Karpas-422 (cell line): Measurements from ENCODE around the gene FHL2. TPM values are rescaled to one million over a fixed set of nuclear protein-coding genes. Genes with fewer than 3 reads are reported as not detected.

Experiments used
- DNase-seq: peaks from one replicate; pipeline ENCODE4 v3.0.0-alpha.2; 2015
- H2AFZ ChIP-seq: fragments of 200-600 bp; sonication (generic); 2 replicates; pipeline ENCODE4 v1.6.1; 2014; ENCODE audit warnings: antibody characterized with exemption, low read length, mixed read lengths
- H3K27ac ChIP-seq: fragments of 200-600 bp; sonication (generic); 2 replicates; pipeline ENCODE4 v1.5.1; 2014; ENCODE audit warnings: mild to moderate bottlenecking, low read length, moderate library complexity
- H3K27me3 ChIP-seq: fragments of 200-600 bp; sonication (generic); 2 replicates; pipeline ENCODE4 v1.6.1; 2014; ENCODE audit warnings: low read length, mixed read lengths
- H3K36me3 ChIP-seq: fragments of 200-600 bp; sonication (generic); 2 replicates; pipeline ENCODE4 v1.6.1; 2014; ENCODE audit warnings: low read length, mixed read lengths; ENCODE audit not compliant: insufficient read depth
- H3K4me1 ChIP-seq: fragments of 200-600 bp; sonication (generic); 2 replicates; pipeline ENCODE4 v1.6.1; 2014; ENCODE audit warnings: mild to moderate bottlenecking, low read length, mixed read lengths
- H3K4me2 ChIP-seq: fragments of 200-600 bp; sonication (generic); 2 replicates; pipeline ENCODE4 v1.6.1; 2014; ENCODE audit warnings: low read length, low read depth, mild to moderate bottlenecking; ENCODE audit not compliant: poor library complexity, severe bottlenecking
- H3K4me3 ChIP-seq: fragments of 200-600 bp; sonication (generic); 2 replicates; pipeline ENCODE4 v1.5.1; 2014; ENCODE audit warnings: mild to moderate bottlenecking, antibody characterized with exemption, low read length, mixed read lengths
- H3K79me2 ChIP-seq: fragments of 200-600 bp; sonication (generic); 2 replicates; pipeline ENCODE4 v1.6.1; 2014; ENCODE audit warnings: mild to moderate bottlenecking, low read length, mixed read lengths
- H3K9ac ChIP-seq: fragments of 200-600 bp; sonication (generic); 2 replicates; pipeline ENCODE4 v1.6.0; 2014; ENCODE audit warnings: low read length
- H3K9me2 ChIP-seq: fragments of 200-600 bp; sonication (generic), shearing (Covaris generic); replicated peaks from 2 replicates; pipeline ENCODE4 v1.6.0; 2014; ENCODE audit warnings: mild to moderate bottlenecking, low read length, moderate library complexity; ENCODE audit not compliant: insufficient read depth
- H3K9me3 ChIP-seq: fragments of 300-700, 200-600 bp; sonication (generic); 2 replicates; pipeline ENCODE4 v1.6.1; 2014; ENCODE audit warnings: low read length, mixed read lengths
- H4K20me1 ChIP-seq: fragments of 200-600 bp; sonication (generic); 2 replicates; pipeline ENCODE4 v1.6.1; 2014; ENCODE audit warnings: mild to moderate bottlenecking, antibody characterized with exemption, low read length, low read depth; ENCODE audit not compliant: insufficient read depth
- total RNA-seq: library from RNA; depleted of rRNA; stranded (reverse); fragments of >200 nt; shearing (Covaris generic); gene quantifications from 2 replicates; pipeline ENCODE4 v1.2.3, GENCODE V29; 2014; ENCODE audit warnings: low replicate concordance

Gene FHL2
- total RNA-seq, 1 experiment from 2014 or later = 0.26 TPM

DNA sequence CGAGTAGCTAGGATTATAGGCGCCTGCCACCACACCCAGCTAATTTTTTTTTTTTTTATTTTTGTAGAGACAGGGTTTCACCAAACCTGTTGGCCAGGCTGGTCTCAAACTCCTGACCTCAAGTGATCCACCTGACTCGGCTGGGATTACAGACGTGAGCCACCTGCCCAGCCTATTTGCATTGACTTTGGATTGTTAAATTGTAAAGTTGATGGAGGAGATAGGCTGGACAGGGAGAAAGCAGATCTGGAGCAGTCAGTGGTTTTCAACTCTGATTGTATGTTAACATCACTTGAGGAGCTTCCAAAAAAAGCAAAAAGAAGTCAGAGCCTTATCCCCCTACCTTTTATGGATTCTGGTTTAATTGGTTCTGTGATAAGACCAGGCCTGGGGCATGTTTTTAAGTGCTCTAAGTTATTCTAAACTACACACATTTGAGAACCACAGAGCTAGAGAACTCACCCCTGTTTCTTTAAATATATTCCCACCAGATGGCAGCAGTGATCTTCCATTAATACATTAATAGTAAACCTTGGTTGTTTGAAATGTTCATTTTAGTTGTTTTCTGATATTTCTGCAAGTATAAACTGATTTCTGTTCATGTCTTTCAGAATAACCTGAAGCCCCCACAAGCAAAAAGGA is 54.0 kb downstream of the FHL2 start:
- H3K4me3 ChIP-seq = no peak overlapping the region
- H3K9me3 ChIP-seq = no peaks in the 10 kb centered on the region
- no peak overlapping the region for H3K4me2 ChIP-seq
- DNase-seq = peak; percentile 68
- no peak overlapping the region for H2AFZ ChIP-seq
- peaks cover 32% of the 10 kb centered on the region for H3K79me2 ChIP-seq
- H3K36me3 ChIP-seq = peaks cover 83% of the 10 kb centered on the region
- H3K27me3 ChIP-seq = no peaks in the 10 kb centered on the region
- no peak overlapping the region for H3K9ac ChIP-seq
- H3K4me1 ChIP-seq = no peaks in the 10 kb centered on the region
- H3K27ac ChIP-seq = no peak overlapping the region
- no peaks in the 10 kb centered on the region for H3K9me2 ChIP-seq
- H4K20me1 ChIP-seq = no peaks in the 10 kb centered on the region

DNA sequence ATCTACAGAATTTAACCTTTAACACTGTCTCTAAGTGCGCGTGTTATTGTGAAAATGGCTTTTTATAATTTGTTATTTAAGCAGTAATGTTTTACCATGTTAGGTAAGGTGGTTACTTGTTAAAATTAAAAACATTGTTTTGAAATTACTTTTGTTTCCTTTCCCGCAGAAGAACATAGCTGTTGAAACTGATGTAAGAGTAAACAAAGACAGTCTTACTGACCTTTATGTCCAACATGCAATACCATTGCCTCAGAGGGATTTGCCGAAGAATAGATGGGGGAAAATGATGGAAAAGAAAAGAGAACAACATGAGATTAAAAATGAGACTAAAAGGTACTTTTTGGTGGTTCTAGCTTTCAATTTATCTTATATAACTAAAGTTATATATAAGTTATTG is 59.4 kb downstream of the FHL2 start:
- no peaks in the 10 kb centered on the region for H3K27me3 ChIP-seq
- peak overlapping the region; percentile 95; the same call in 1 of the 2 replicates for H3K9ac ChIP-seq
- no peak for DNase-seq
- H3K4me1 ChIP-seq = peaks cover 28% of the 10 kb centered on the region
- no peaks in the 10 kb centered on the region for H3K9me3 ChIP-seq
- peak overlapping the region; percentile 79 for H3K4me2 ChIP-seq
- peaks cover 5% of the 10 kb centered on the region; the same call in 1 of the 2 replicates for H4K20me1 ChIP-seq
- H3K36me3 ChIP-seq = peaks cover 40% of the 10 kb centered on the region; the same call in 1 of the 2 replicates
- peaks cover 71% of the 10 kb centered on the region for H3K79me2 ChIP-seq
- no peaks in the 10 kb centered on the region for H3K9me2 ChIP-seq
- H3K27ac ChIP-seq = no peak overlapping the region
- no peak overlapping the region for H2AFZ ChIP-seq
- H3K4me3 ChIP-seq = peak overlapping the region; percentile 98; the same call in 1 of the 2 replicates

DNA sequence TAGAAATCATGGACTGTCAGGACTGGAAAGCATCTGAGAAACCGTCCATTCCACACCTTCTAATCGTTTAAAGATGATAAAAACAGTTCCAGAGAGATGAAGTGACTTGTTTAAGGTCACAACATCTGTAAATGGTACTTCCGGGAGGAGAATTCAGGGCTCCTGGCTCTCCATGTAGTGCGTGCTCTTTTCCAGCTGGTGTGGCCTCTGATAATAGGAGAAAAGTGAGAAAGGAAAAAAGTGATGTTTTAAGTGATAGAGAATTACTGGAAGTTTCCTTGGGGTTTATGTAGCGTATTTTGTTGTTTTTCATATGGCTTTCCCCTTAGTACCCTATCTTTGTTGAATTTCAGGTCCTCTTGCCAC is 60.8 kb downstream of the FHL2 start:
- Histone ChIP-seq H3K9me2 (no peaks in the 10 kb centered on the region), H3K36me3 (peaks cover 30% of the 10 kb centered on the region; the same call in 1 of the 2 replicates), H3K4me1 (peaks cover 28% of the 10 kb centered on the region), H3K9ac (peak overlapping the region; percentile 95), H3K27ac (peak overlapping the region; percentile 6; the same call in 1 of the 2 replicates), H3K4me2 (peak overlapping the region; percentile 79), H3K79me2 (peaks cover 71% of the 10 kb centered on the region), H3K4me3 (peak overlapping the region; percentile 98), H4K20me1 (peaks cover 5% of the 10 kb centered on the region; the same call in 1 of the 2 replicates), H2AFZ (no peak overlapping the region), H3K27me3 (no peaks in the 10 kb centered on the region), H3K9me3 (no peaks in the 10 kb centered on the region)
- no peak for DNase-seq

DNA sequence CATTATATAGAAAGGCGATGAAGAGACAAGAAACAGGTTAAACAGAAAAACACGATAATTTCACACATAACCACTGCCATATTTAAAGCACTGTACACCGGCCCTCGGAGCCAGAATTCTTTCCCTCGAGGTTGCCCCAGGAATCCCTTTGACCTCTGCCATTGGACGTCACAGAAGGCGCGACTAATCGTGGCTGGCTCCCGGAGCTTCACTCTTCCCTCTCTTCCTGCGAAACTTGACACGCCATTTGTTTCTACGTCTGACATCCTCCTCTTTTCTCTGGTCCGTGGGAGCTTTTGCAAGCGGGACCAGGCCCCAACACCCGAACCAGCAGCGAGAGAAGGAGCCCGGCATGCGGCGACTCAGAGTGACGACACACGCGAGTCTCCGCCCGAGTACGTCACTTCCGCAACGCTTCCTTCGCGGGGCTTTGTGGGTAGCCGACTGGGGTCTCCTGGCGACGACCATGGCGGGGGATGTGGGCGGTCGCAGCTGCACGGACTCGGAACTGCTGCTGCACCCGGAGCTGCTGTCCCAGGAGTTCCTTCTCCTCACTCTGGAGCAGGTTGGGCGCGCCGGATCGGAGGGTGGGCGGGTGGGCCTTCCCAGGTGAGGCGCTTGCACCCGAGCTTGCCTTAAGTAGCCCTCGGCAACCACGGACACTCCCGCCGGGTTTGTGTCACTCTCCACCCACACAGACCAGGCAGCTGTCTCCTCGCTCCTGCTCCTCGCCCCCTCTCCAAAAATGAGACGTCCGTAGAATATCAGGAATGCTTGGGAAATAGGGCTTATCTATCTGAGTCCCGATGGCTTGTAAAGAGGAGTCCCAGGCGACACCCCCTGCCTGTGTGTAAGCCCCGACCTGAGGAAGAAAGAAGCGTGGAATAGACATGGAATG is 61.5 kb downstream of the FHL2 start, which contains the start of gene C2orf49:
TSS of gene C2orf49 (plus strand) at position 419 of the 898 bp plus-strand sequence. CDS start at position 467, 48 bp downstream.
- peak within 1 kb of the TSS; percentile 99 for H2AFZ ChIP-seq
- peak within 1 kb of the TSS; percentile 99 for H3K4me2 ChIP-seq
- H3K4me1 ChIP-seq = peaks cover 28% of the 10 kb centered on the region
- H3K27ac ChIP-seq = peak within 1 kb of the TSS; percentile 59
- H3K36me3 ChIP-seq = peaks cover 24% of the 10 kb centered on the region; the same call in 1 of the 2 replicates
- no peaks in the 10 kb centered on the region for H3K9me3 ChIP-seq
- no peaks in the 10 kb centered on the region for H3K9me2 ChIP-seq
- peak; percentile 95 for DNase-seq
- peaks cover 71% of the 10 kb centered on the region for H3K79me2 ChIP-seq
- peaks cover 5% of the 10 kb centered on the region; the same call in 1 of the 2 replicates for H4K20me1 ChIP-seq
- peak within 1 kb of the TSS; percentile 98 for H3K4me3 ChIP-seq
- H3K27me3 ChIP-seq = no peaks in the 10 kb centered on the region
- peak within 1 kb of the TSS; percentile 95 for H3K9ac ChIP-seq

DNA sequence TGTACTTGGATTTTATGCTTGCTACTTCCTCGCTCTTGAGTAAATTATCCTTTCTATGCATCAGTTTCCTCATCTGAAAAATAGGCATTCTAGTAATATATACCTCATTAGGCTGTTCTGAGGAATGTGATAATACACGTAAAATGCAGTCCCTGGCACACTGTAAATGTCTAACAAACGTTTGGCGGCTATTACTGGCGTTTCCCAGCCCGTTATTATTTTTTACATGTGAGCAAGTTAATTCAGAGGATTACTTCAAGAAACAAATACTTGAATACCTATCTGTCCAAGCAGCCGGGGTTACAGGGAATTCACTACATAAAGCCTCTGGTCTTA is 62.1 kb downstream of the FHL2 start:
- peaks cover 66% of the 10 kb centered on the region for H3K79me2 ChIP-seq

DNA sequence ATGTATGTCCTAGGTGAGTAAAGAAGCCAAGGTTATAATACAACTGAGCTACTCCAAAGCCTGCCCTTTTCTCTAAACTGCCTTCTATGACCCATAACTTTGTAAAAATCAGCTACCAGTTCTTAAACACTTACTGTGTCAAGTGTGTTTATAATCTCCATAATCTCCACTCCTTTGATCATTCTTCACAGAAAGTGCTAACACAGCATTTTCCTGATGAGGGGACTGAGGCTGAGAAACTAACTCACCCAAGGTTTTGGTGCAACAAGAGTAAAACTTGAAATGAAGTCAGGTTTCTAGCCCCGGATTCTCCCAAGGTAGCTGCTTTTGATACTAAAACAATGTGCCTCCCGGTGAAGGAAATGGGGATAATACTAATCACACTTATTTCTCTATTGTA is 63.4 kb downstream of the FHL2 start:
- Histone ChIP-seq H3K79me2 (peaks cover 60% of the 10 kb centered on the region), H3K4me1 (peaks cover 39% of the 10 kb centered on the region), H3K36me3 (peaks cover 7% of the 10 kb centered on the region; the same call in 1 of the 2 replicates), H4K20me1 (peaks cover 5% of the 10 kb centered on the region; the same call in 1 of the 2 replicates), H2AFZ (no peak overlapping the region), H3K4me3 (no peak overlapping the region), H3K9ac (0 out of 2 replicates have a peak overlapping the region, but pooled peaks have one; percentile 95), H3K9me3 (no peaks in the 10 kb centered on the region), H3K27me3 (no peaks in the 10 kb centered on the region), H3K4me2 (peak overlapping the region; percentile 99), H3K9me2 (no peaks in the 10 kb centered on the region), H3K27ac (no peak overlapping the region)
- no peak for DNase-seq

More for the DNA sequence above, 62.1 kb downstream of the FHL2 start:
- H3K4me3 ChIP-seq = peak overlapping the region; percentile 98
- H3K27ac ChIP-seq = peak overlapping the region; percentile 59
- H3K4me2 ChIP-seq = peak overlapping the region; percentile 99
- peaks cover 5% of the 10 kb centered on the region; the same call in 1 of the 2 replicates for H4K20me1 ChIP-seq
- H3K9me3 ChIP-seq = no peaks in the 10 kb centered on the region
- peaks cover 28% of the 10 kb centered on the region for H3K4me1 ChIP-seq
- peaks cover 19% of the 10 kb centered on the region; the same call in 1 of the 2 replicates for H3K36me3 ChIP-seq
- no peaks in the 10 kb centered on the region for H3K27me3 ChIP-seq
- peak overlapping the region; percentile 99 for H2AFZ ChIP-seq
- no peak for DNase-seq
- H3K9ac ChIP-seq = peak overlapping the region; percentile 95
- no peaks in the 10 kb centered on the region for H3K9me2 ChIP-seq

DNA sequence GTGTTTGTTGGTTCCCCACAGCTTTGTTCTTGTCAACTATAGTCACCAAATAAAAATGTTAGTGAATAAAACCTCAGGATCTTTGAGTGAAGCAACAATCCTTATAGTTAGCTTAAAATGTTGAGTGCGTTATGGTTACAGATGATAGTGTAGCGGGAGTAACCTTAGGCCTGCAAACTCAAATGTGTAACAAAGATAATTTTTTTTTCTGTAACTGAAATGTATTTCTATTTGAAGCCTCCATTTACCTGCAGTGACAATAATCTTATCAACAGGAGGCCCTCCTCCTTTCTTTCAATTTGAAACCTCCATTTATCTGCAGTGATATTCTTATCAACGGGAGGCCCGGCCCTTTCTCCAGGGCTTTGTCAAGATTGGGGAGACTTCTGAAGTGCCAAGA is 64.6 kb downstream of the FHL2 start:
- DNase-seq = no peak
- Histone ChIP-seq H2AFZ (no peak overlapping the region), H3K4me3 (no peak overlapping the region), H4K20me1 (peaks cover 5% of the 10 kb centered on the region; the same call in 1 of the 2 replicates), H3K27ac (no peak overlapping the region), H3K79me2 (peaks cover 56% of the 10 kb centered on the region), H3K9me3 (no peaks in the 10 kb centered on the region), H3K4me2 (no peak overlapping the region), H3K27me3 (no peaks in the 10 kb centered on the region), H3K4me1 (peaks cover 42% of the 10 kb centered on the region), H3K9ac (no peak overlapping the region), H3K9me2 (no peaks in the 10 kb centered on the region), H3K36me3 (no peaks in the 10 kb centered on the region; the same call in 1 of the 2 replicates)
